ENCODE measurements around the gene ELOF1.

The ELOF1 gene

GRCh38 chr19:11504502-11505031 is 54.5 kb downstream of the ELOF1 start:
- ChIA-PET CTCF (no interaction called here), POLR2A (no interaction called here)
- DNase-seq (ENCODE audit: extremely low spot score): no peak
- no peak for TF ChIP-seq SP1 (IDR thresholded peaks at IDR 0.05)
- no peak for TF ChIP-seq NFRKB (IDR thresholded peaks at IDR 0.05)
- no peak for TF ChIP-seq LEF1 (IDR thresholded peaks at IDR 0.05; ENCODE audit: borderline replicate concordance)
- TF ChIP-seq TARDBP (IDR thresholded peaks at IDR 0.05): no peak
- no peak for TF ChIP-seq ARNT (IDR thresholded peaks at IDR 0.05)
- TF ChIP-seq SUZ12 (IDR thresholded peaks at IDR 0.05): no peak
- no peak for TF ChIP-seq ELF4 (IDR thresholded peaks at IDR 0.05)
- TF ChIP-seq BHLHE40 (IDR thresholded peaks at IDR 0.05; ENCODE audit: borderline replicate concordance): no peak
- TF ChIP-seq FOXA1 (IDR thresholded peaks at IDR 0.05): no peak
- TF ChIP-seq, protein P1, sequence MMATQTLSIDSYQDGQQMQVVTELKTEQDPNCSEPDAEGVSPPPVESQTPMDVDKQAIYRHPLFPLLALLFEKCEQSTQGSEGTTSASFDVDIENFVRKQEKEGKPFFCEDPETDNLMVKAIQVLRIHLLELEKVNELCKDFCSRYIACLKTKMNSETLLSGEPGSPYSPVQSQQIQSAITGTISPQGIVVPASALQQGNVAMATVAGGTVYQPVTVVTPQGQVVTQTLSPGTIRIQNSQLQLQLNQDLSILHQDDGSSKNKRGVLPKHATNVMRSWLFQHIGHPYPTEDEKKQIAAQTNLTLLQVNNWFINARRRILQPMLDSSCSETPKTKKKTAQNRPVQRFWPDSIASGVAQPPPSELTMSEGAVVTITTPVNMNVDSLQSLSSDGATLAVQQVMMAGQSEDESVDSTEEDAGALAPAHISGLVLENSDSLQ (IDR thresholded peaks at IDR 0.05): no peak
- TF ChIP-seq L3MBTL2 (conservative IDR thresholded peaks at IDR 0.05): no peak
- no peak for TF ChIP-seq HDGF (IDR thresholded peaks at IDR 0.05; ENCODE audit: borderline replicate concordance)
- TF ChIP-seq FOXK2 (IDR thresholded peaks at IDR 0.05): no peak
- TF ChIP-seq ZNF384 (IDR thresholded peaks at IDR 0.05): no peak
- no peak for TF ChIP-seq FOXM1 (IDR thresholded peaks at IDR 0.05; ENCODE audit: borderline replicate concordance)
- TF ChIP-seq CTBP1 (IDR thresholded peaks at IDR 0.05; ENCODE audit: borderline replicate concordance): no peak
